Testis (tissue), 2 donors: ENCODE results near the gene SLC37A2.

Experiments
- CTCF ChIP-seq, 3 experiments: fragments of 450-650 bp in 2 of 3; fragments of 200-600 bp in 1 of 3; sonication (generic) in 1 of 3; IDR thresholded peaks; one replicate each; pipeline ENCODE4 v1.5.1; 2016 to 2019; ENCODE audit warnings: antibody characterized with exemption in 3 of 3, mild to moderate bottlenecking in 2 of 3, moderate library complexity in 1 of 3
- POLR2A ChIP-seq: fragments of 450-650 bp; IDR thresholded peaks from one replicate; pipeline ENCODE4 v1.6.1; 2017; ENCODE audit warnings: antibody characterized with exemption, mild to moderate bottlenecking, moderate library complexity

- TF ChIP-seq CTCF (IDR thresholded peaks at IDR 0.05) = no peak
- TF ChIP-seq POLR2A = no peak
These were observed 11.6 kb downstream of the SLC37A2 start for GRCh38 chr11:125074511-125075241.
